Sigmoid colon (tissue), 7 donors: Measurements from ENCODE around the gene VAV1. TPM values are rescaled to one million over a fixed set of nuclear protein-coding genes. Genes with fewer than 3 reads are reported as not detected.
A peak's percentile ranks its signal among the peaks of the same experiment; 100 is the strongest.
"Not testable (repeated sequence)": the region's sequence is repeated elsewhere in the genome, so short reads cannot be mapped to it uniquely, and the experiment has no call there.

Experiments
- DNase-seq: peaks from one replicate; pipeline ENCODE4 v3.0.0-alpha.2; 2019
- H3K27ac ChIP-seq, 4 donors: fragments of 200-600 bp; sonication (generic); one replicate each; pipeline ENCODE4 v1.5.1; 2016 to 2019; ENCODE audit warnings: mild to moderate bottlenecking in 1 of 4
- H3K27me3 ChIP-seq, 3 donors: fragments of 200-600 bp; sonication (generic); one replicate each; pipeline ENCODE4 v1.5.1; 2019; ENCODE audit warnings: mild to moderate bottlenecking in 1 of 3
- H3K36me3 ChIP-seq, 4 donors: fragments of 200-600 bp; sonication (generic); one replicate each; pipeline ENCODE4 v1.5.1; 2016 to 2019
- H3K4me1 ChIP-seq, 4 donors: fragments of 200-600 bp; sonication (generic); one replicate each; pipeline ENCODE4 v1.5.1; 2017 to 2019
- H3K4me3 ChIP-seq, 4 donors: fragments of 200-600 bp; sonication (generic); one replicate each; pipeline ENCODE4 v1.5.1; 2017 to 2019; ENCODE audit warnings: mild to moderate bottlenecking in 2 of 4, moderate library complexity in 1 of 4
- H3K9me3 ChIP-seq, 4 donors: fragments of 200-600 bp in 3 of 4; sonication (generic) in 3 of 4; one replicate each; pipeline versions ENCODE4 v1.5.1 to v1.6.1; 2013 to 2019
- EP300 ChIP-seq, 4 donors: sonication (generic); formaldehyde crosslinking; IDR thresholded peaks; one replicate each; pipeline ENCODE4 v1.6.1; 2017; ENCODE audit warnings: antibody characterized with exemption in 4 of 4
- POLR2A ChIP-seq, 2 donors: fragments of 450-650 bp; IDR thresholded peaks; one replicate each; pipeline ENCODE4 v1.6.1; 2016; ENCODE audit warnings: antibody characterized with exemption in 2 of 2, mild to moderate bottlenecking in 2 of 2, moderate library complexity in 2 of 2
- POLR2AphosphoS5 ChIP-seq, 4 donors: sonication (generic); formaldehyde crosslinking; IDR thresholded peaks; one replicate each; pipeline ENCODE4 v1.6.1; 2017; ENCODE audit warnings: antibody characterized with exemption in 4 of 4
- WGBS, 2 donors: extraction: QIAGEN DNeasy Blood & Tissue Kit; methylation state at CpG; one replicate each; pipeline ENCODE4 v1.1.7; 2013; 5-methylcytosine and 5-hydroxymethylcytosine counted together
- intact Hi-C: fragments of 100-400 bp; cut with DNase I; formaldehyde crosslinking; loops from one replicate; pipeline ENCODE4 v1.15.1; 2023
- polyA plus RNA-seq, 3 donors: library from polyadenylated mRNA; stranded (reverse); fragments of 200-250 nt; gene quantifications; one replicate each; pipeline ENCODE4 v1.2.3, GENCODE V29; 2013
- total RNA-seq, 4 donors: library from RNA; depleted of rRNA; stranded (reverse); fragments of >200 nt; gene quantifications; one replicate each; pipeline ENCODE4 v1.1.0, GENCODE V29; 2016
- TF ChIP-seq, protein P1 (sequence below), 4 experiments: fragments of 450-650 bp in 3 of 4; fragments of 200-600 bp in 1 of 4; IDR thresholded peaks; one replicate each; pipeline ENCODE4 v1.5.1; 2016 to 2019; ENCODE audit warnings: antibody characterized with exemption in 4 of 4, mild to moderate bottlenecking in 3 of 4, moderate library complexity in 2 of 4
- donor health status: healthy with polysubstance abuse.
- donor health status: Bipolar disorder and iron deficiency.
- donor health status: healthy.

Gene VAV1
- total and polyA plus RNA-seq, 7 donors: 2.4 to 18.9 (median 4.1) TPM

DNA sequence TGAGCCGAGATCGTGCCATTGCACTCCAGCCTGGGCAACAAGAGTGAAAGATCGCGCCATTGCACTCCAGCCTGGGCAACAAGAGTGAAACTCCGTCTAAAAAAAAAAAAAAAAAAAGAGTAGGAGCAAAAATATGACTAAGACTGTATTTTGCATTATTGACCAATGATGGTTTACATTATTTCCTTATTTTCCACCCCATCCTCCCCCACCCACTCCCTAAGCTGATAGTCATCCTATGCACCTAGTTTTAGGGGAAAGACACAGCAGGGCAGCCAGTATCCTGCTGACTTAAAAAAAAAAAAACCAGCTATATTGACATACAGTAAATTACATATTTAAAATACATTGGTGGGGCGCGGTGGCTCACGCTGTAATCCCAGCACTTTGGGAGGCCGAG is 25.1 kb downstream of the VAV1 start:
- Histone ChIP-seq H3K27me3 (peaks cover 0 to 22% (median 0%) of the 10 kb centered on the region in 3 donors), H3K4me1 (peaks cover 0 to 10% (median 4%) of the 10 kb centered on the region in 4 donors), H3K27ac (no peak overlapping the region), H3K9me3 (peaks cover 0 to 8% (median 2%) of the 10 kb centered on the region in 4 donors), H3K4me3 (no peak overlapping the region), H3K36me3 (no peaks in the 10 kb centered on the region)
- DNase-seq: no peak
- TF ChIP-seq POLR2AphosphoS5 (IDR thresholded peaks at IDR 0.05): no peak
- intact Hi-C loops: no loop called here
- WGBS, 2 donors: 83 to 87% methylated on average over 9 of the region's 9 CpGs

DNA sequence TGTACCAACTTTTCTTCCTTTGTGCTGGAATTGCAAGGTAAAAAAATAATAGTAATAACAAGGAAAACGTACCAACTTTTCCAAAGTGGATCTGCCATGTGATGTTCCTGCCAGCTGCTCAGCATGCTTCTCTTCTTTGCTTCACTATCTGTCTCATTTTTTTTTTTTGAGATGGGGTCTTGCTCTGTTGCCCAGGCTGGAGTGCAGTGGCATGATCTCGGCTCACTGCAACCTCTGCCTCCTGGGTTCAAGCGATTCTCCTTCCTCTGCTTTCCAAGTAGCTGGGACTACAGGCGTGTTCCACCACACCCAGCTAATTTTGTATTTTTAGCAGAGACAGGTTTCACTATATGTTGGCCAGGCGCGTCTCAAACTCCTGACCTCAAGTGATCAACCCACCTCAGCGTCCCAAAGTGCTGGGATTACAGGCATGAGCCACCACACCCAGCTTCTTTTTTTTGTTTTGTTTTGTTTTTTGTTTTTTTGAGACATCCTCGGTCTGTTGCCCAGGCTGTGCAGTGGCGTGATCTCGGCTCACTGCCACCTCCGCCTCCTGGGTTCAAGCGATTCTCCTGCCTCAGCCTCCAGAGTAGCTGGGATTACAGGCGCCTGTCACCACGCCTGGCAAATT is 27.8 kb downstream of the VAV1 start:
- H3K27ac ChIP-seq, H3K4me1 ChIP-seq, H3K4me3 ChIP-seq, DNase-seq, H3K36me3 ChIP-seq, intact Hi-C loops, H3K9me3 ChIP-seq: not testable (repeated sequence)
- WGBS, 2 donors: 67 to 80% methylated on average over 14 of the region's 14 CpGs
- peaks cover 0 to 26% (median 0%) of the 10 kb centered on the region in 3 donors for H3K27me3 ChIP-seq

DNA sequence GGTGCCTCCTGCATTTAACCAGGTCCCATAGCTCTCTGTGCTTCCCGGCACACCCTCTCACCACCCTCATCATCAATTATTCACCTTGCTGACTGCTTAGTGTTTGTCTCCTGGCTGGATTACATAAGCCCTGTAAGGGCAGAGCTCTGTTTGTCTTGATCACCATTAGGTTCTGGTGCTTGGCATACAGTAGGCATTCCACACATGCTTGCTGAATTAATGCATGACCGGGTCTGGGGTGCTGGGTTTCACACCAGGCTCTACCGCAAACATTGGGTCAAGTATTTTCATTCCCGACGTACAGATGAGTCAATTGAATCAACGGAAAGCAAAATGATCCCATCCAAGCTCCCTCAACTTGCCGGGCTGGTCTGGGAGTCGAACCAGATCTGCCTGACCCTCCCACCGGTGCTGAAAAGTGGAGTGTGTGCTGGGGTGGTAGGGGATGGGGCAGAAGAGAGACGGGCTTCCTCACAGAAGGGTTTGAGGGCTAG is 28.5 kb downstream of the VAV1 start:
- peak overlapping the region in 1 of 4 donors; percentile 57 for H3K27ac ChIP-seq
- 27 to 62% methylated on average over 10 of the region's 10 CpGs for WGBS, 2 donors
- intact Hi-C loops: no loop called here

DNA sequence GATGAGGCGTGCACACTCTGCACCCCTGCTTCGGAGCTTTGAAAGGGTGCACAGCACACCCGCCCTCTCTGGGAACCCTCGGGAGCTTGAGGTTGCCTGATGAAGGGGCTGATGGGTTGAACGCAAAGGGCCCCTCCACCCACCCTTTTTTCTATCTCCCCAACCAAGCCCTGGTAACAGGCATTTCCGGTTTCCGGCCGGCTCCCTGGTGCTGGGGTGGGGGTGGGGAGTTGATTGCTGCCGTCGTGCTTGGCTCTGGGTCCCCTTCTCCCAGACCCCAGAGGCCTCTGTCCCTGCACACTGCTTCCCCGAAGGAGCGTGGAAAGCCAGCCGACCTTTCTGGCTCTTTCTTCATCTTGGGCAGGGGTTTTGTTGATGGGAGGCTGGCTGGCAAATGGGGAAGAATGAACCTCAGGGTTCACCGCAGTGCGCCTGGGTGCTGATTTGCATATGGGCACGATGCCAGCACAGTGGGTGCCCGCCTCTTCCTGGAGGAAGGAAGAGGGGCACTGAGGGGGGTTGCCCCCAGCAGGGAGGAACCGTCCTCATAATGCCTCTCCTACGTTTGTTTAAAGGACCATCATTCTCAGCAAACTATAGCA is 29.1 kb downstream of the VAV1 start:
- H3K4me3 ChIP-seq: peak overlapping the region in 2 of 4 donors; percentile 13 to 17
- DNase-seq: peak; percentile 82
- H3K36me3 ChIP-seq: no peaks in the 10 kb centered on the region
- H3K27me3 ChIP-seq: peaks cover 0 to 19% (median 0%) of the 10 kb centered on the region in 3 donors
- 5 to 23% methylated on average over 19 of the region's 19 CpGs for WGBS, 2 donors
- H3K4me1 ChIP-seq: peaks cover 0 to 10% (median 4%) of the 10 kb centered on the region in 4 donors
- peak overlapping the region in 1 of 4 donors; percentile 57 for H3K27ac ChIP-seq
- TF ChIP-seq POLR2A (IDR thresholded peaks at IDR 0.05): no peak
- TF ChIP-seq POLR2AphosphoS5 (IDR thresholded peaks at IDR 0.05): no peak
- TF ChIP-seq EP300 (IDR thresholded peaks at IDR 0.05): no peak
- TF ChIP-seq, protein P1, sequence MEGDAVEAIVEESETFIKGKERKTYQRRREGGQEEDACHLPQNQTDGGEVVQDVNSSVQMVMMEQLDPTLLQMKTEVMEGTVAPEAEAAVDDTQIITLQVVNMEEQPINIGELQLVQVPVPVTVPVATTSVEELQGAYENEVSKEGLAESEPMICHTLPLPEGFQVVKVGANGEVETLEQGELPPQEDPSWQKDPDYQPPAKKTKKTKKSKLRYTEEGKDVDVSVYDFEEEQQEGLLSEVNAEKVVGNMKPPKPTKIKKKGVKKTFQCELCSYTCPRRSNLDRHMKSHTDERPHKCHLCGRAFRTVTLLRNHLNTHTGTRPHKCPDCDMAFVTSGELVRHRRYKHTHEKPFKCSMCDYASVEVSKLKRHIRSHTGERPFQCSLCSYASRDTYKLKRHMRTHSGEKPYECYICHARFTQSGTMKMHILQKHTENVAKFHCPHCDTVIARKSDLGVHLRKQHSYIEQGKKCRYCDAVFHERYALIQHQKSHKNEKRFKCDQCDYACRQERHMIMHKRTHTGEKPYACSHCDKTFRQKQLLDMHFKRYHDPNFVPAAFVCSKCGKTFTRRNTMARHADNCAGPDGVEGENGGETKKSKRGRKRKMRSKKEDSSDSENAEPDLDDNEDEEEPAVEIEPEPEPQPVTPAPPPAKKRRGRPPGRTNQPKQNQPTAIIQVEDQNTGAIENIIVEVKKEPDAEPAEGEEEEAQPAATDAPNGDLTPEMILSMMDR (IDR thresholded peaks at IDR 0.05): no peak
- H3K9me3 ChIP-seq: no peaks in the 10 kb centered on the region
- intact Hi-C loops: no loop called here

More for the DNA sequence above, 28.5 kb downstream of the VAV1 start:
- no peak for DNase-seq
- Histone ChIP-seq H3K9me3 (no peaks in the 10 kb centered on the region), H3K4me3 (peak overlapping the region in 2 of 4 donors; percentile 13 to 17), H3K36me3 (no peaks in the 10 kb centered on the region), H3K4me1 (peaks cover 0 to 10% (median 4%) of the 10 kb centered on the region in 4 donors), H3K27me3 (peaks cover 0 to 24% (median 0%) of the 10 kb centered on the region in 3 donors)
- TF ChIP-seq POLR2A (IDR thresholded peaks at IDR 0.05) (no peak), POLR2AphosphoS5 (IDR thresholded peaks at IDR 0.05) (no peak), EP300 (IDR thresholded peaks at IDR 0.05) (no peak)
- TF ChIP-seq, protein P1 (IDR thresholded peaks at IDR 0.05): no peak

DNA sequence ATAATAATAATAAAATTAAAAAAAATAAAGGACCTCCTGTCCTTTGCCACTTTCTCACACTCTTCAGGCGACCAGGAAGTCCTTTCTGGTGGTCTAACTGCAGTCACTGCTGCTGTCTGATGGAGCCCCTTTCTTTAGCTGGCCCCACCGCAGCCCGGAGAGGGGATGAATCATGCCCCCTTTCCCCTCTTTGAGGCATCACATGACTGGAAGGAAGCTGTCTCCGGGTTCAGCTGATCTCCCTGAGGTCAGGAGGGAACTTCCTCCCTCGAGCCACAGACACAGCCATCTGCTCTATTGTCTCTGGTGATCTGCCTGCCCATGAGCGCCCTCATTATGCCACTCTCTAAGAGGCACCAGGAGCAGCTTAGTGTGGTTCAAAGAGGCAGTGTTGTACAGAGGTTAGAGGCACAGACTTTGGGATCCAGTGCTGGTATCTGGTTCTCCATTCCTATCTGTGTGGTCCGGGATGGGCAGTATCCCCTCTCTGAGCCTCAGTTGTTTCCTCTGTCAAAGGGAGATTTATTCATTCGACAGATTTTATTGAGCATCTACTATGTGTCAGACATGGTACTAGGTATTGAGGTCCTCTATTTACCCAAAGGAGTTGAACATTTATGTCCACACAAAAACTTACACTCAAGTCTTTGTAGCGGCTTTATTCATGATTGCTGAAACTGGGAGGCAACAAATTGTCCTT is 30.0 kb downstream of the VAV1 start:
- Histone ChIP-seq H3K4me1 (peaks cover 0 to 10% (median 4%) of the 10 kb centered on the region in 4 donors), H3K27me3 (peaks cover 0 to 19% (median 0%) of the 10 kb centered on the region in 3 donors), H3K4me3 (no peak overlapping the region), H3K36me3 (no peaks in the 10 kb centered on the region), H3K27ac (no peak overlapping the region), H3K9me3 (no peaks in the 10 kb centered on the region)
- 44 to 73% methylated on average over 9 of the region's 9 CpGs for WGBS, 2 donors
- peak; percentile 67 for DNase-seq
- intact Hi-C loops: no loop called here
- TF ChIP-seq, protein P1 (IDR thresholded peaks at IDR 0.05): no peak
- TF ChIP-seq POLR2AphosphoS5 (IDR thresholded peaks at IDR 0.05) (no peak), POLR2A (IDR thresholded peaks at IDR 0.05) (no peak)
